ENCODE data around the gene RNF168.

DNA sequence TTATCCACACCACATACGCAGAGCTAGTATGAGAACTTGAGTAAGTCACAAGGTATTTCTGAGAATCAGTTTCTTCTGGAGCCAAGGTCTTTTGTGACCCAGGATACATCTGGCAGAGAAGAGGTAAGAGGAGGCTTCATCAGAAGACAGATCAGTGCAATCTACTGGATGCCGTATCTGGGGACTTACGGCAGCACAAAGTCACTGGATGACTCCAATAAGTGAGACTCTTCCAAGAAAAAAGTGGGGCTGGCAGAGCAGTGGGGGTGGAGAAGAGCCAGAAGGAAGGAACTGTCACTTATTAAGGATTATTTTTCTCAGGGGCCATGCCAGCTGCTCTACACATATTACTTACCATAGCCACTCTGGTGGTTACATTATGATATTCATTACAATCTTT lies 39.8 kb downstream of the RNF168 start:
- no peak for TF ChIP-seq SMC3 (IDR thresholded peaks at IDR 0.05)
- no peak for TF ChIP-seq RCOR1 (IDR thresholded peaks at IDR 0.05; ENCODE audit: low read depth, low read length)
- TF ChIP-seq, protein P1, sequence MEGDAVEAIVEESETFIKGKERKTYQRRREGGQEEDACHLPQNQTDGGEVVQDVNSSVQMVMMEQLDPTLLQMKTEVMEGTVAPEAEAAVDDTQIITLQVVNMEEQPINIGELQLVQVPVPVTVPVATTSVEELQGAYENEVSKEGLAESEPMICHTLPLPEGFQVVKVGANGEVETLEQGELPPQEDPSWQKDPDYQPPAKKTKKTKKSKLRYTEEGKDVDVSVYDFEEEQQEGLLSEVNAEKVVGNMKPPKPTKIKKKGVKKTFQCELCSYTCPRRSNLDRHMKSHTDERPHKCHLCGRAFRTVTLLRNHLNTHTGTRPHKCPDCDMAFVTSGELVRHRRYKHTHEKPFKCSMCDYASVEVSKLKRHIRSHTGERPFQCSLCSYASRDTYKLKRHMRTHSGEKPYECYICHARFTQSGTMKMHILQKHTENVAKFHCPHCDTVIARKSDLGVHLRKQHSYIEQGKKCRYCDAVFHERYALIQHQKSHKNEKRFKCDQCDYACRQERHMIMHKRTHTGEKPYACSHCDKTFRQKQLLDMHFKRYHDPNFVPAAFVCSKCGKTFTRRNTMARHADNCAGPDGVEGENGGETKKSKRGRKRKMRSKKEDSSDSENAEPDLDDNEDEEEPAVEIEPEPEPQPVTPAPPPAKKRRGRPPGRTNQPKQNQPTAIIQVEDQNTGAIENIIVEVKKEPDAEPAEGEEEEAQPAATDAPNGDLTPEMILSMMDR (IDR thresholded peaks at IDR 0.05) = no peak
